ENCODE data around the gene ME1. TPM values are rescaled to one million over a fixed set of nuclear protein-coding genes. Genes with fewer than 3 reads are reported as not detected.

ME1 gene
- total RNA-seq, 1 experiment from 2014 or later, result 40.5 TPM

DNA sequence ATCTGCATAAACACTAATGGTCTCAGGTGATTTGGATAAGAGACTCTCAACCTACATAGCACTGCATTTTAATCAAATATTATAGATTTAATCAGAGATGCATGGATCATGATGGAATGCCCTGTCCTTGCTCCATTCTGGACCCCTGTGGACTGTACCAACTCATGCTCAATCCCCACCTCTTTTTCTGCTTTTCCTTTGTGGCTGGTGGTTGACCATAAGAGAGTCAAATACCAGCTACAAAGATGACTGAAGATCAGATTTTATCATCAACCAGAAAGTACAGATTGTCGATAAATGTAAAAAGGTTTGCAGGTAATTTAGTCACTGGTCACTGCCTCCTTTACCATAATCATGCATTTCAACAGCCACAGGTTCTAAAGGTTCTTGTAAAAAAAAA is 116.2 kb downstream of the ME1 start:
- Histone ChIP-seq H3K9ac (ENCODE audit: low read length) (no peak overlapping the region), H3K4me2 (ENCODE audit: low read length) (no peak overlapping the region), H3K36me3 (ENCODE audit: control insufficient read depth in 1 of 2, insufficient read depth in 2 of 2, low read length in 2 of 2) (no peaks in the 10 kb centered on the region), H4K20me1 (ENCODE audit: insufficient read depth) (no peaks in the 10 kb centered on the region), H3K4me3 (replicated peaks in 1 of 2; ENCODE audit: low read depth in 1 of 2, low read length in 2 of 2) (no peak overlapping the region), H3K9me2 (ENCODE audit: insufficient read depth) (no peaks in the 10 kb centered on the region), H3K27ac (ENCODE audit: low read depth, low read length) (no peak overlapping the region), H3K79me2 (ENCODE audit: insufficient read depth, low read length) (no peaks in the 10 kb centered on the region), H2AFZ (ENCODE audit: low read depth, low read length, poor library complexity, severe bottlenecking) (no peak overlapping the region), H3K27me3 (ENCODE audit: insufficient read depth, low read length) (no peaks in the 10 kb centered on the region), H3K9me3 (ENCODE audit: control insufficient read depth in 1 of 2, insufficient read depth in 1 of 2, low read depth in 1 of 2, low read length in 2 of 2) (no peaks in the 10 kb centered on the region; a peak in 1 of 4 replicates), H3K4me1 (ENCODE audit: control insufficient read depth in 1 of 2, insufficient read depth in 2 of 2, low read length in 2 of 2) (no peaks in the 10 kb centered on the region)
- ATAC-seq (no peak), DNase-seq (ENCODE audit: low read depth, low spot score) (no peak)
- ChIA-PET RAD21 (ENCODE audit: low non-redundant PET in 1 of 2, low total read pairs in 2 of 2, uncharacterized antibody in 2 of 2, unreplicated experiment in 2 of 2) (no interaction called here), POLR2A (no interaction called here), CTCF (no interaction called here)
- intact Hi-C loops (cut with micrococcal nuclease), result no loop called here
- TF ChIP-seq SIN3A (IDR thresholded peaks at IDR 0.05; ENCODE audit: low read depth), result no peak
- no peak for TF ChIP-seq POLR2A (IDR thresholded peaks at IDR 0.05; ENCODE audit: borderline replicate concordance, extremely low read depth, insufficient read depth, insufficient read length)
- BruUV-seq (replicated peaks), result no TSS peak

DNA sequence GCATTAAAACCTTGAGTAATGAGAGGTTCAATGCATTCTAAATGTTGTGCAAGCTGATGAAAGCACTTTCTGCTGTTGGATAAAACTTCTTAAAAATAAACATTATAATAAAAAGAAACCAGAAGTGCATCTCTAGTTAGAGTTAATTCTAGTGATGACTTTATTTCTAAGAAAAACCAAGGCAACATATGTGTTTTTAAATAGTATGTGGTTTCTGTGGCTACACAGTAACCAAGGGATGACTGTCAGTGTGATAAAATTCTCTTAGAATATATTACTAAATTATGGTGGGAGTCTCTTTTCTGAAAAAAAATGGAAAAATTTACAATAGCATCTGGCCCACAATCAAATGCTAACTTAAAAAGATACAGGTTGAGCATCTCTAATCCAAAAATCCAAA is 117.0 kb downstream of the ME1 start:
- no peak overlapping the region for H2AFZ ChIP-seq (ENCODE audit: low read depth, low read length, poor library complexity, severe bottlenecking)
- no peaks in the 10 kb centered on the region for H3K79me2 ChIP-seq (ENCODE audit: insufficient read depth, low read length)
- ChIA-PET RAD21 (ENCODE audit: low non-redundant PET in 1 of 2, low total read pairs in 2 of 2, uncharacterized antibody in 2 of 2, unreplicated experiment in 2 of 2) (no interaction called here), CTCF (no interaction called here), POLR2A (no interaction called here)
- no peaks in the 10 kb centered on the region for H3K9me3 ChIP-seq (ENCODE audit: control insufficient read depth in 1 of 2, insufficient read depth in 1 of 2, low read depth in 1 of 2, low read length in 2 of 2)
- TF ChIP-seq SP1 (IDR thresholded peaks at IDR 0.05; ENCODE audit: low read depth) (no peak), EZH2phosphoT487 (IDR thresholded peaks at IDR 0.05; ENCODE audit: borderline replicate concordance) (no peak), EGR1 (IDR thresholded peaks at IDR 0.05; ENCODE audit: low read depth) (no peak), ZNF274 (IDR thresholded peaks at IDR 0.05; ENCODE audit: low read depth, low read length) (no peak), ELF1 (IDR thresholded peaks at IDR 0.05; ENCODE audit: borderline replicate concordance, low read depth) (no peak), YY1 (IDR thresholded peaks at IDR 0.05; ENCODE audit: extremely low read depth, insufficient replicate concordance, low read depth, low read length) (no peak), RAD21 (IDR thresholded peaks at IDR 0.05; ENCODE audit: low read depth) (no peak), SRF (IDR thresholded peaks at IDR 0.05; ENCODE audit: low read depth) (no peak), SIN3A (IDR thresholded peaks at IDR 0.05; ENCODE audit: low read depth) (no peak)
- intact Hi-C loops (cut with micrococcal nuclease), result no loop called here
- no peak overlapping the region for H3K27ac ChIP-seq (ENCODE audit: low read depth, low read length)
- ATAC-seq, result no peak
- no peak overlapping the region for H3K4me2 ChIP-seq (ENCODE audit: low read length)
- no peaks in the 10 kb centered on the region for H3K4me1 ChIP-seq (ENCODE audit: control insufficient read depth in 1 of 2, insufficient read depth in 2 of 2, low read length in 2 of 2)
- H3K4me3 ChIP-seq (replicated peaks in 1 of 2; ENCODE audit: low read depth in 1 of 2, low read length in 2 of 2), result no peak overlapping the region
- no TSS peak for BruUV-seq (replicated peaks)
- no peaks in the 10 kb centered on the region for H3K9me2 ChIP-seq (ENCODE audit: insufficient read depth)
- H3K36me3 ChIP-seq (ENCODE audit: control insufficient read depth in 1 of 2, insufficient read depth in 2 of 2, low read length in 2 of 2), result no peaks in the 10 kb centered on the region
- H4K20me1 ChIP-seq (ENCODE audit: insufficient read depth), result no peaks in the 10 kb centered on the region
- no peaks in the 10 kb centered on the region for H3K27me3 ChIP-seq (ENCODE audit: insufficient read depth, low read length)
- no peak overlapping the region for H3K9ac ChIP-seq (ENCODE audit: low read length)
- DNase-seq (ENCODE audit: low read depth, low spot score), result no peak
